Trophoblast cell (in vitro differentiated cells and primary cell): Measurements from ENCODE around the gene ZNF37A. TPM values are rescaled to one million over a fixed set of nuclear protein-coding genes. Genes with fewer than 3 reads are reported as not detected.

ENCODE experiments used
- DNase-seq, 2 donors: peaks; one replicate each; pipeline ENCODE4 v3.0.0-alpha.2; 2016
- H2AFZ ChIP-seq: 2 replicates; pipeline ENCODE4 v1.6.1; 2013; ENCODE audit warnings: low read length, moderate library complexity, mild to moderate bottlenecking; ENCODE audit not compliant: insufficient read depth, poor library complexity
- H2AK5ac ChIP-seq: 2 replicates; pipeline ENCODE4 v1.6.1; 2013; ENCODE audit warnings: mild to moderate bottlenecking, low read length
- H2BK120ac ChIP-seq: 2 replicates; pipeline ENCODE4 v1.6.1; 2013; ENCODE audit warnings: low read length, mild to moderate bottlenecking, moderate library complexity; ENCODE audit not compliant: insufficient read depth, poor library complexity
- H2BK12ac ChIP-seq: 2 replicates; pipeline ENCODE4 v1.6.1; 2013; ENCODE audit warnings: mild to moderate bottlenecking, low read length, moderate library complexity
- H2BK5ac ChIP-seq: 2 replicates; pipeline ENCODE4 v1.6.1; 2013; ENCODE audit warnings: low read length, low read depth, moderate library complexity, mild to moderate bottlenecking; ENCODE audit not compliant: poor library complexity
- H3K14ac ChIP-seq: 2 replicates; pipeline ENCODE4 v1.6.1; 2013; ENCODE audit warnings: mild to moderate bottlenecking, low read length
- H3K18ac ChIP-seq: 2 replicates; pipeline ENCODE4 v1.6.1; 2013; ENCODE audit warnings: mild to moderate bottlenecking, low read length
- H3K23ac ChIP-seq: 2 replicates; pipeline ENCODE4 v1.6.1; 2013; ENCODE audit warnings: low read length
- H3K27ac ChIP-seq: 2 replicates; pipeline ENCODE4 v1.5.1; 2013; ENCODE audit warnings: low read depth, mild to moderate bottlenecking, inconsistent platforms, low read length, moderate library complexity
- H3K27me3 ChIP-seq: 2 replicates; pipeline ENCODE4 v1.6.1; 2013; ENCODE audit warnings: inconsistent platforms, mild to moderate bottlenecking, low read length, moderate library complexity; ENCODE audit not compliant: insufficient read depth
- H3K36me3 ChIP-seq, 2 experiments: 1 replicate in 1 of 2; 2 replicates in 1 of 2; pipeline ENCODE4 v1.6.1; 2013; ENCODE audit warnings: low read length in 2 of 2, mild to moderate bottlenecking in 2 of 2, moderate library complexity in 1 of 2; ENCODE audit not compliant: insufficient read depth in 2 of 2, control insufficient read depth in 1 of 2
- H3K4ac ChIP-seq: 2 replicates; pipeline ENCODE4 v1.6.1; 2013; ENCODE audit warnings: low read depth, mild to moderate bottlenecking, low read length, moderate library complexity
- H3K4me1 ChIP-seq, 2 experiments: 1 replicate in 1 of 2; 2 replicates in 1 of 2; pipeline ENCODE4 v1.6.1; 2013; ENCODE audit warnings: low read length in 2 of 2, mild to moderate bottlenecking in 2 of 2, moderate library complexity in 1 of 2; ENCODE audit not compliant: insufficient read depth in 2 of 2, control insufficient read depth in 1 of 2
- H3K4me2 ChIP-seq: 2 replicates; pipeline ENCODE4 v1.6.1; 2013; ENCODE audit warnings: inconsistent platforms, mild to moderate bottlenecking, low read length, moderate library complexity
- H3K4me3 ChIP-seq: 2 replicates; pipeline ENCODE4 v1.5.1; 2013; ENCODE audit warnings: mild to moderate bottlenecking, low read depth, low read length, inconsistent platforms
- H3K79me1 ChIP-seq: one replicate; pipeline ENCODE4 v1.6.1; 2013; ENCODE audit warnings: low read length
- H3K79me2 ChIP-seq: 2 replicates; pipeline ENCODE4 v1.6.1; 2013; ENCODE audit warnings: low read length, mild to moderate bottlenecking; ENCODE audit not compliant: control insufficient read depth, insufficient read depth, poor library complexity
- H3K9ac ChIP-seq: 2 replicates; pipeline ENCODE4 v1.6.1; 2013; ENCODE audit warnings: mild to moderate bottlenecking, low read length
- H3K9me3 ChIP-seq: 2 replicates; pipeline ENCODE4 v1.6.1; 2013; ENCODE audit warnings: low read depth, mild to moderate bottlenecking, control low read depth, inconsistent platforms, low read length; ENCODE audit not compliant: insufficient read depth
- H4K12ac ChIP-seq: 2 replicates; pipeline ENCODE4 v1.6.1; 2013; ENCODE audit warnings: low read depth, mild to moderate bottlenecking, low read length, moderate library complexity
- H4K8ac ChIP-seq: 2 replicates; pipeline ENCODE4 v1.6.1; 2013; ENCODE audit warnings: low read depth, mild to moderate bottlenecking, low read length, moderate library complexity
- H4K91ac ChIP-seq: one replicate; pipeline ENCODE4 v1.6.1; 2013; ENCODE audit warnings: low read depth, mild to moderate bottlenecking, low read length, moderate library complexity
- WGBS: extraction: QIAGEN DNeasy Blood & Tissue Kit; methylation state at CpG from one replicate; pipeline ENCODE4 v1.1.7; 2013; ENCODE audit warnings: missing lambda C conversion rate; ENCODE audit not compliant: insufficient read length, insufficient coverage; ENCODE audit errors: extremely low coverage; 5-methylcytosine and 5-hydroxymethylcytosine counted together
- polyA plus RNA-seq: library from polyadenylated mRNA; stranded (reverse); fragments of 200-250 nt; gene quantifications from 2 replicates; pipeline ENCODE4 v1.2.3, GENCODE V29; 2013

The ZNF37A gene
- 2.2 and 2.4 TPM in 2 replicates for polyA plus RNA-seq

- Histone ChIP-seq H2BK5ac (no peak within 1 kb of the TSS), H3K9me3 (peaks cover 11% of the 10 kb centered on the region), H3K79me2 (peaks cover 2% of the 10 kb centered on the region), H3K27ac (no peak within 1 kb of the TSS), H3K36me3 (peaks cover 0 to 1% of the 10 kb centered on the region in 2 experiments), H3K79me1 (no peaks in the 10 kb centered on the region), H4K91ac (peak within 1 kb of the TSS; percentile 53), H2AFZ (peak within 1 kb of the TSS; percentile 9), H3K27me3 (no peaks in the 10 kb centered on the region), H3K9ac (peak within 1 kb of the TSS; percentile 81), H2AK5ac (no peak within 1 kb of the TSS), H3K4ac (no peak within 1 kb of the TSS), H3K18ac (no peak within 1 kb of the TSS), H3K4me1 (peaks cover 0 to 4% of the 10 kb centered on the region in 2 experiments), H3K14ac (no peak within 1 kb of the TSS), H4K8ac (peak within 1 kb of the TSS; percentile 75), H3K23ac (no peak within 1 kb of the TSS), H2BK12ac (no peak within 1 kb of the TSS), H3K4me2 (peak within 1 kb of the TSS; percentile 78), H4K12ac (peak within 1 kb of the TSS; percentile 54), H2BK120ac (no peak within 1 kb of the TSS), H3K4me3 (peak within 1 kb of the TSS; percentile 90)
- WGBS = no CpG with 5 or more reads among the region's 59 CpGs
- peak; percentile 95 to 97 for DNase-seq
Measured at GRCh38 chr10:38094158-38094926, at the start of gene ZNF37A. Gene ZNF37A, plus strand, starts transcription at chr10:38094337. Its CDS starts 2,281 bp downstream, at chr10:38096618.

GRCh38 chr10:38045129-38045528 is 49.0 kb upstream of the ZNF37A start:
- no peak overlapping the region for H2AK5ac ChIP-seq
- no peaks in the 10 kb centered on the region for H3K27me3 ChIP-seq
- no peak overlapping the region for H3K9ac ChIP-seq
- H3K14ac ChIP-seq = no peak overlapping the region
- no peak overlapping the region for H2BK12ac ChIP-seq
- WGBS = no CpG with 5 or more reads among the region's 2 CpGs
- no peak overlapping the region for H2BK120ac ChIP-seq
- H3K4ac ChIP-seq = no peak overlapping the region
- H3K9me3 ChIP-seq = no peaks in the 10 kb centered on the region
- H3K18ac ChIP-seq = no peak overlapping the region
- H2BK5ac ChIP-seq = no peak overlapping the region
- H3K4me1 ChIP-seq = no peaks in the 10 kb centered on the region
- H3K4me3 ChIP-seq = no peak overlapping the region
- H2AFZ ChIP-seq = no peak overlapping the region
- H4K8ac ChIP-seq = no peak overlapping the region
- H4K12ac ChIP-seq = no peak overlapping the region
- no peaks in the 10 kb centered on the region for H3K79me2 ChIP-seq
- H3K23ac ChIP-seq = no peak overlapping the region
- no peak overlapping the region for H3K4me2 ChIP-seq
- no peak for DNase-seq
- no peak overlapping the region for H4K91ac ChIP-seq
- no peak overlapping the region for H3K27ac ChIP-seq
- H3K79me1 ChIP-seq = no peaks in the 10 kb centered on the region
- H3K36me3 ChIP-seq = peaks cover 3 to 8% of the 10 kb centered on the region in 2 experiments

DNA sequence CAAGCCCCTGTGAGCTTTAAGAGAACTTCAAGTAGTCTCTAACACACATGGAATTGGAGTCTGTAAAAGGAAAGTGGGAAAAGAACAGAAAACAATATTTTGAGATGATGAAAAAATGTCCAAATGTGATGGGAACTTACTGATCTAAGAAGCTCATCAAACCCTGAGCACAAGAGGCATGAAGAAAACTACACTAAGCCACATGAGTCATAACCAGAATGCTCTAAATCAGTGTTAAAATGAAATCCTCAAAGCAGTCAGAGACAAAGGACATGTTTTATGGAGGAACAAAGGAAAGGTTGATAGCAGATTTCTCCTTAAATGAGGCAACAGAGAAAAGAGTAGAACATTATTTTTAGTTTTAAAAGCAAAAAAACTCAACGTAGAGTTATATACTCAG is 46.5 kb upstream of the ZNF37A start:
- H3K4me3 ChIP-seq = no peak overlapping the region
- no peak overlapping the region for H3K23ac ChIP-seq
- no peaks in the 10 kb centered on the region for H3K27me3 ChIP-seq
- H3K14ac ChIP-seq = no peak overlapping the region
- no peak overlapping the region for H3K4me2 ChIP-seq
- H3K79me2 ChIP-seq = no peaks in the 10 kb centered on the region
- H3K9ac ChIP-seq = no peak overlapping the region
- H4K91ac ChIP-seq = no peak overlapping the region
- no CpG with 5 or more reads among the region's 1 CpG for WGBS
- H2BK120ac ChIP-seq = no peak overlapping the region
- no peak overlapping the region for H2BK12ac ChIP-seq
- H3K9me3 ChIP-seq = no peaks in the 10 kb centered on the region
- no peak overlapping the region for H4K8ac ChIP-seq
- no peak overlapping the region for H4K12ac ChIP-seq
- no peak overlapping the region for H2AK5ac ChIP-seq
- no peaks in the 10 kb centered on the region for H3K79me1 ChIP-seq
- H3K36me3 ChIP-seq = peaks cover 8 to 11% of the 10 kb centered on the region in 2 experiments
- no peak for DNase-seq
- no peak overlapping the region for H2BK5ac ChIP-seq
- H3K4ac ChIP-seq = no peak overlapping the region
- no peaks in the 10 kb centered on the region for H3K4me1 ChIP-seq
- no peak overlapping the region for H3K27ac ChIP-seq
- no peak overlapping the region for H2AFZ ChIP-seq
- H3K18ac ChIP-seq = no peak overlapping the region

DNA sequence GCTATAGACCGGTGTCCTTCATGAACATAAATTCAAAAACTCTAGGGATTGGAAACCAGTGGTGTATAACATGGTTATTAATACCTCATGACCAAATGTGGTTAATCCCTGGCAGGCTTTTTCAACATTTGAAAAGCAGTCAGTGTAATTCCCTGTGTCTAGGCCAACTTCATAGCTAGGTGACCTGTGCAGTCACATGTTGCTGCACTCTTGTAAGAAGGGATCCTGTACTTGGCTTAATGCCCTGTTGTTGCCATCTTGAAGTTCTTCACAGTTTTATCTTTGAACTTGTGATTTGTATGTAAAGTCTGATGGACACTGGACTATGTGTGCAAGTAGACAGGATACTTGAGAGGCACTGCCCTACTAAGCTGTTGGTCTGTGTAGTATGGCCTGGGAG is 43.9 kb upstream of the ZNF37A start:
- no peaks in the 10 kb centered on the region for H3K79me2 ChIP-seq
- no peak overlapping the region for H4K91ac ChIP-seq
- no peak overlapping the region for H3K9ac ChIP-seq
- no peak overlapping the region for H3K23ac ChIP-seq
- H3K9me3 ChIP-seq = peaks cover 2% of the 10 kb centered on the region
- no peak overlapping the region for H2BK5ac ChIP-seq
- no peaks in the 10 kb centered on the region for H3K27me3 ChIP-seq
- H3K27ac ChIP-seq = no peak overlapping the region
- no peak overlapping the region for H2BK120ac ChIP-seq
- no peak overlapping the region for H2AK5ac ChIP-seq
- no peaks in the 10 kb centered on the region for H3K4me1 ChIP-seq
- H3K79me1 ChIP-seq = no peaks in the 10 kb centered on the region
- H2AFZ ChIP-seq = no peak overlapping the region
- H3K14ac ChIP-seq = no peak overlapping the region
- no peak overlapping the region for H3K18ac ChIP-seq
- DNase-seq = no peak
- peaks cover 7 to 9% of the 10 kb centered on the region in 2 experiments for H3K36me3 ChIP-seq
- H2BK12ac ChIP-seq = no peak overlapping the region
- no CpG with 5 or more reads among the region's 1 CpG for WGBS
- no peak overlapping the region for H4K8ac ChIP-seq
- H3K4me2 ChIP-seq = no peak overlapping the region
- H3K4ac ChIP-seq = no peak overlapping the region
- H3K4me3 ChIP-seq = no peak overlapping the region
- no peak overlapping the region for H4K12ac ChIP-seq
